Measurements from ENCODE around the gene STYK1.
"Not testable (repeated sequence)": the region's sequence is repeated elsewhere in the genome, so short reads cannot be mapped to it uniquely, and the experiment has no call there.

STYK1 gene

DNA sequence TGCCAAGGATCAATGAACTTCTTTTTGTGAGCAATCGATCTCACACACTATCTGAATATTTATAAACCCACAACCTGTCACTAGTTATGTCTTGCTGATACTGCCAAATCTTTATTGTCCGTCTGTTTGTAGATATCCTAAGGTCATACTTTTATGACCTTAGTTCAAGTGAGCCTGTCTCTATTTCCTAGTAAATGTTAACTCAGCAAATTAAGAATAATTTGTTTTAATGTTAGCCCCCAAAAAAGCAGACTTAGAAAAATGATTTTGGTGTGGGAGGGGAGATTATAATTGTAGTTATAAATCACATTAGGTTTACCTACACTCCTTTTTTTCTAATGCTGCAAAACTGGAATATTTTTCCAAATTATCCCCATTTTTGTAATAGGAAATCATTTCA is 9.4 kb downstream of the STYK1 start:
- peaks cover 36% of the 10 kb centered on the region for H3K27me3 ChIP-seq
- H3K36me3 ChIP-seq = no peaks in the 10 kb centered on the region
- no peak overlapping the region for H3K4me3 ChIP-seq (ENCODE audit: low read depth in 1 of 2, low read length in 1 of 2)
- no peak overlapping the region for H3K27ac ChIP-seq
- H3K4me1 ChIP-seq (ENCODE audit: control insufficient read depth in 1 of 2, insufficient read depth in 1 of 2, low read depth in 1 of 2, low read length in 1 of 2) = peaks cover 0 to 4% of the 10 kb centered on the region in 2 experiments
- TF ChIP-seq, protein P1, sequence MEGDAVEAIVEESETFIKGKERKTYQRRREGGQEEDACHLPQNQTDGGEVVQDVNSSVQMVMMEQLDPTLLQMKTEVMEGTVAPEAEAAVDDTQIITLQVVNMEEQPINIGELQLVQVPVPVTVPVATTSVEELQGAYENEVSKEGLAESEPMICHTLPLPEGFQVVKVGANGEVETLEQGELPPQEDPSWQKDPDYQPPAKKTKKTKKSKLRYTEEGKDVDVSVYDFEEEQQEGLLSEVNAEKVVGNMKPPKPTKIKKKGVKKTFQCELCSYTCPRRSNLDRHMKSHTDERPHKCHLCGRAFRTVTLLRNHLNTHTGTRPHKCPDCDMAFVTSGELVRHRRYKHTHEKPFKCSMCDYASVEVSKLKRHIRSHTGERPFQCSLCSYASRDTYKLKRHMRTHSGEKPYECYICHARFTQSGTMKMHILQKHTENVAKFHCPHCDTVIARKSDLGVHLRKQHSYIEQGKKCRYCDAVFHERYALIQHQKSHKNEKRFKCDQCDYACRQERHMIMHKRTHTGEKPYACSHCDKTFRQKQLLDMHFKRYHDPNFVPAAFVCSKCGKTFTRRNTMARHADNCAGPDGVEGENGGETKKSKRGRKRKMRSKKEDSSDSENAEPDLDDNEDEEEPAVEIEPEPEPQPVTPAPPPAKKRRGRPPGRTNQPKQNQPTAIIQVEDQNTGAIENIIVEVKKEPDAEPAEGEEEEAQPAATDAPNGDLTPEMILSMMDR (IDR thresholded peaks at IDR 0.05) = no peak
- H3K9me3 ChIP-seq = no peaks in the 10 kb centered on the region

DNA sequence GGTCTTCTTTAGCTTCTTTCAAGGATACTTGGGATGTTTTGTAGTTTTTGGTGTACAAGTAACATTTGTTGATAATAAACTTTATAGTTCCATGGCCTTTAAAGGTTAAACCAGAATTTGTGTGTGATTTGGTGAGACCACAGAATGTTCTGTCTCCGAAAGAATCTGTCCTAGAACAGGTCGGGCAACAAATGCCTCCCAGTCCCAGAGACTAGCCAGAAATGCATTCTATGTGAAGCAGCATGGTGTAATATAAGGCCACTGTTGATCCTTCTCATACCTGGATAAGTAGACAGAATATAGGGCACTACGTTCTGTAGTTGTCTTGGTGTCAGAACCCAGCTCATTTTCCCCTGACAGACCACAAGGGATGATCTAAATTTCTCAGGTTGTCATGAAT is 10.0 kb downstream of the STYK1 start:
- no peak overlapping the region for H3K4me3 ChIP-seq (ENCODE audit: low read depth in 1 of 2, low read length in 1 of 2)
- peaks cover 0 to 4% of the 10 kb centered on the region in 2 experiments for H3K4me1 ChIP-seq (ENCODE audit: control insufficient read depth in 1 of 2, insufficient read depth in 1 of 2, low read depth in 1 of 2, low read length in 1 of 2)
- peaks cover 30% of the 10 kb centered on the region for H3K27me3 ChIP-seq
- no peaks in the 10 kb centered on the region for H3K9me3 ChIP-seq
- no peak overlapping the region for H3K27ac ChIP-seq
- no peaks in the 10 kb centered on the region for H3K36me3 ChIP-seq
- TF ChIP-seq, protein P1 (IDR thresholded peaks at IDR 0.05) = no peak

DNA sequence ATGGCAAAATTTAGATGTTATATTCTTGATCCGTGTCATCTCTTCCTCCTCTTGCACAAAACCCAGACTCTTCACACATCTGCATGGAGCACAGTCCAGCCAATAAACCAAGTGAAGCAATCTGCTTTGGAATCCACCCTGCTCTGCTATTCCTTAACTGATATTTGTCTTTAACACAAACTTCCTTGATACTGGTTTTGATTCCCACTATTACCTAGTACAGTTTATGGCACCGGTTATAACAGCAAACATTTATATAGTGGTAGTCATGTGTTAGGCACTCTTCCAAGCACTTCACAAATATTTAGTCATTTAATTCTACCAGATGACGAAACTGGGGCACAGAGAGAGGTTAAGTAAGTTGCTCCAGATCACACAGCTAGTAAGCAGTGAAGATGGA is 12.5 kb downstream of the STYK1 start:
- TF ChIP-seq, protein P1 (IDR thresholded peaks at IDR 0.05) = no peak
- H3K9me3 ChIP-seq = no peaks in the 10 kb centered on the region
- H3K4me3 ChIP-seq (ENCODE audit: low read depth in 1 of 2, low read length in 1 of 2) = no peak overlapping the region
- H3K27me3 ChIP-seq = peaks cover 4% of the 10 kb centered on the region
- no peaks in the 10 kb centered on the region for H3K4me1 ChIP-seq (ENCODE audit: control insufficient read depth in 1 of 2, insufficient read depth in 1 of 2, low read depth in 1 of 2, low read length in 1 of 2)
- H3K27ac ChIP-seq = no peak overlapping the region
- no peaks in the 10 kb centered on the region for H3K36me3 ChIP-seq

DNA sequence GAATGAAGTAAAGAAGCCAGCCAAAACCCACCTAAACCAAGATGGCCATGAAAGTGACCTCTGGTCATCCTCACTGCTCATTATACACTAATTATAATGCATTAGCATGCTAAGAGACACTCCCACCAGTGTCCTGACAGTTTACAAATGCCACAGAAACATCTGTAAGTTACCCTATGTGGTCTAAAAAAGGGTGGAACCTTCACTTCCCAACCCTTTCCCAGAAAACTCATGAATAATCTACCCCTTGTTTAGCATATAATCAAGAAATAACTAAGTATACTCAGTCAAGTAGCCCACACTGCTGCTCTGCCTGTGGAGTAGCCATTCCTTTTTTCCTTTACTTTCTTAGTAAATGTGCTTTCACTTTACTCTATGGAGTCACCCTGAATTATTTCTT is 19.8 kb downstream of the STYK1 start:
- TF ChIP-seq, protein P1 (IDR thresholded peaks at IDR 0.05) = no peak
- H3K36me3 ChIP-seq = no peaks in the 10 kb centered on the region
- H3K4me3 ChIP-seq (ENCODE audit: low read depth in 1 of 2, low read length in 1 of 2) = no peak overlapping the region
- H3K27me3 ChIP-seq = no peaks in the 10 kb centered on the region
- no peaks in the 10 kb centered on the region for H3K9me3 ChIP-seq
- no peak overlapping the region for H3K27ac ChIP-seq
- no peaks in the 10 kb centered on the region for H3K4me1 ChIP-seq (ENCODE audit: control insufficient read depth in 1 of 2, insufficient read depth in 1 of 2, low read depth in 1 of 2, low read length in 1 of 2)

DNA sequence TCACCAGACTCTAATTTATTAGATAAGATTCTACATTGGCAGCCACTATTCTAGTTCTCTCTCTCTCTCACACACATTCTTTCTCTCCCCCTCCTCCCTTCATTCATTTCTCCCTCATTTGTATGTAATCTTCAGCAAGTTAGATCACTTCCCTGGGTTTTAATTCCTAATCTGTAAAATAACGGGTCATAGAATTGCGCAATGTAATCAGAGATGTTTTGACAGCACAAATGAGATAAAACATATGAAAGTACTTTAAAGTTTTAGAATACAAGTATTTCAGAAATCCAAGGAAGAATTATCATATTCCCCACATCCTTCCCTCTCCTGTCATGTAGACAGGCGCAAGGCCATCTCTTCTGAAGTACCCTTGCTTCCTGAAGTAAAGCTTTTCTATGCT is 21.7 kb downstream of the STYK1 start:
- H3K27ac ChIP-seq = no peak overlapping the region
- H3K4me1 ChIP-seq (ENCODE audit: control insufficient read depth in 1 of 2, insufficient read depth in 1 of 2, low read depth in 1 of 2, low read length in 1 of 2) = no peaks in the 10 kb centered on the region
- no peaks in the 10 kb centered on the region for H3K27me3 ChIP-seq
- TF ChIP-seq, protein P1 (IDR thresholded peaks at IDR 0.05) = no peak
- H3K36me3 ChIP-seq = no peaks in the 10 kb centered on the region
- no peak overlapping the region for H3K4me3 ChIP-seq (ENCODE audit: low read depth in 1 of 2, low read length in 1 of 2)
- H3K9me3 ChIP-seq = no peaks in the 10 kb centered on the region

DNA sequence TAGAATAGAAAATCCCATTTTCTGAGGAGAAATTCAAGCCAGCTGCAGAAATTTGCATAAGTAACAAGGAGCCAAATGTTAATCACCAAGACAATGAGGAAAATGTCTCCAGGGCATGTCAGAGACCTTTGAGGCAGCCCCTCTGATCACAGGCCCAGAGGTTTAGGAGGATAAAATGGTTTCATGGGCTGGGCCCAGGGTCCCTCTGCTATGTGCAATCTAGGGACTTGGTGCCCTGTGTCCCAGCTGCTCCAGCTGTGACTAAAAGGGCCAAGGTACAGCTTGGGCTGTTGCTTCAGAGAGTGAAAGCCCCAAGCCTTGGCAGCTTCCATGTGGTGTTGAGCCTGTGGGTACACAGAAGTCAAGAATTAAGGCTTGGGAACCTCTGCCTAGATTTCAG is 27.3 kb downstream of the STYK1 start:
- H3K36me3 ChIP-seq; H3K9me3 ChIP-seq; H3K27ac ChIP-seq; H3K4me3 ChIP-seq (ENCODE audit: low read depth in 1 of 2, low read length in 1 of 2); H3K4me1 ChIP-seq (ENCODE audit: control insufficient read depth in 1 of 2, insufficient read depth in 1 of 2, low read depth in 1 of 2, low read length in 1 of 2); H3K27me3 ChIP-seq: not testable (repeated sequence)

All from neutrophil (primary cell).